ENCODE data around the gene BEX3.
A peak's percentile ranks its signal among the peaks of the same experiment; 100 is the strongest.

Gene BEX3

GRCh38 chrX:103362474-103362873, 13.9 kb upstream of the BEX3 start:
- Histone ChIP-seq H3K27me3 (ENCODE audit: insufficient read depth, insufficient read length) (no peaks in the 10 kb centered on the region), H3K9ac (ENCODE audit: insufficient read length, low read depth) (no peak overlapping the region), H3K36me3 (ENCODE audit: insufficient read depth, insufficient read length, low read length) (peaks cover 10% of the 10 kb centered on the region), H3K9me3 (ENCODE audit: insufficient read depth, low read length) (no peaks in the 10 kb centered on the region), H3K4me1 (ENCODE audit: insufficient read depth, insufficient read length) (peaks cover 2% of the 10 kb centered on the region), H3K4me3 (ENCODE audit: insufficient read length, low read depth) (no peak overlapping the region)
- no peak for DNase-seq (ENCODE audit: low read depth, low spot score)
- no peak for TF ChIP-seq SUZ12 (IDR thresholded peaks at IDR 0.05; ENCODE audit: extremely low read depth, insufficient read depth, insufficient read length)
- TF ChIP-seq ZNF274 (IDR thresholded peaks at IDR 0.05; ENCODE audit: low read depth, low read length) = no peak
- TF ChIP-seq YY1 (IDR thresholded peaks at IDR 0.05; ENCODE audit: insufficient read depth, insufficient read length) = no peak

- no peak for DNase-seq (ENCODE audit: low read depth, low spot score)
- Histone ChIP-seq H3K27me3 (ENCODE audit: insufficient read depth, insufficient read length) (no peaks in the 10 kb centered on the region), H3K4me3 (ENCODE audit: insufficient read length, low read depth) (no peak overlapping the region), H3K9me3 (ENCODE audit: insufficient read depth, low read length) (no peaks in the 10 kb centered on the region), H3K9ac (ENCODE audit: insufficient read length, low read depth) (no peak overlapping the region), H3K4me1 (ENCODE audit: insufficient read depth, insufficient read length) (peaks cover 4% of the 10 kb centered on the region), H3K36me3 (ENCODE audit: insufficient read depth, insufficient read length, low read length) (peaks cover 4% of the 10 kb centered on the region)
- TF ChIP-seq ZNF274 (IDR thresholded peaks at IDR 0.05; ENCODE audit: low read depth, low read length) (no peak), YY1 (IDR thresholded peaks at IDR 0.05; ENCODE audit: insufficient read depth, insufficient read length) (no peak), SUZ12 (IDR thresholded peaks at IDR 0.05; ENCODE audit: extremely low read depth, insufficient read depth, insufficient read length) (no peak)
Observed at GRCh38 chrX:103363046-103363445, 13.3 kb upstream of the BEX3 start.

GRCh38 chrX:103367502-103367901, 8.8 kb upstream of the BEX3 start:
- Histone ChIP-seq H3K9ac (ENCODE audit: insufficient read length, low read depth) (no peak overlapping the region), H3K9me3 (ENCODE audit: insufficient read depth, low read length) (no peaks in the 10 kb centered on the region), H3K36me3 (ENCODE audit: insufficient read depth, insufficient read length, low read length) (no peaks in the 10 kb centered on the region), H3K27me3 (ENCODE audit: insufficient read depth, insufficient read length) (no peaks in the 10 kb centered on the region), H3K4me3 (ENCODE audit: insufficient read length, low read depth) (no peak overlapping the region), H3K4me1 (ENCODE audit: insufficient read depth, insufficient read length) (peaks cover 4% of the 10 kb centered on the region)
- DNase-seq (ENCODE audit: low read depth, low spot score) = no peak
- TF ChIP-seq SUZ12 (IDR thresholded peaks at IDR 0.05; ENCODE audit: extremely low read depth, insufficient read depth, insufficient read length) = no peak
- TF ChIP-seq ZNF274 (IDR thresholded peaks at IDR 0.05; ENCODE audit: low read depth, low read length) = no peak
- TF ChIP-seq YY1 (IDR thresholded peaks at IDR 0.05; ENCODE audit: insufficient read depth, insufficient read length) = no peak

GRCh38 chrX:103369479-103369878, 6.9 kb upstream of the BEX3 start:
- Histone ChIP-seq H3K36me3 (ENCODE audit: insufficient read depth, insufficient read length, low read length) (no peaks in the 10 kb centered on the region), H3K27me3 (ENCODE audit: insufficient read depth, insufficient read length) (no peaks in the 10 kb centered on the region), H3K9ac (ENCODE audit: insufficient read length, low read depth) (no peak overlapping the region), H3K4me3 (ENCODE audit: insufficient read length, low read depth) (no peak overlapping the region), H3K4me1 (ENCODE audit: insufficient read depth, insufficient read length) (peaks cover 4% of the 10 kb centered on the region), H3K9me3 (ENCODE audit: insufficient read depth, low read length) (no peaks in the 10 kb centered on the region)
- DNase-seq (ENCODE audit: low read depth, low spot score) = no peak
- TF ChIP-seq ZNF274 (IDR thresholded peaks at IDR 0.05; ENCODE audit: low read depth, low read length) (no peak), YY1 (IDR thresholded peaks at IDR 0.05; ENCODE audit: insufficient read depth, insufficient read length) (no peak), SUZ12 (IDR thresholded peaks at IDR 0.05; ENCODE audit: extremely low read depth, insufficient read depth, insufficient read length) (no peak)

GRCh38 chrX:103372886-103373285, 3.5 kb upstream of the BEX3 start:
- Histone ChIP-seq H3K4me1 (ENCODE audit: insufficient read depth, insufficient read length) (no peaks in the 10 kb centered on the region), H3K4me3 (ENCODE audit: insufficient read length, low read depth) (no peak overlapping the region), H3K27me3 (ENCODE audit: insufficient read depth, insufficient read length) (no peaks in the 10 kb centered on the region), H3K9ac (ENCODE audit: insufficient read length, low read depth) (no peak overlapping the region), H3K9me3 (ENCODE audit: insufficient read depth, low read length) (no peaks in the 10 kb centered on the region), H3K36me3 (ENCODE audit: insufficient read depth, insufficient read length, low read length) (peaks cover 8% of the 10 kb centered on the region)
- TF ChIP-seq YY1 (IDR thresholded peaks at IDR 0.05; ENCODE audit: insufficient read depth, insufficient read length) (no peak), SUZ12 (IDR thresholded peaks at IDR 0.05; ENCODE audit: extremely low read depth, insufficient read depth, insufficient read length) (no peak), ZNF274 (IDR thresholded peaks at IDR 0.05; ENCODE audit: low read depth, low read length) (no peak)
- no peak for DNase-seq (ENCODE audit: low read depth, low spot score)

- no peak overlapping the region for H3K9ac ChIP-seq (ENCODE audit: insufficient read length, low read depth)
- H3K27me3 ChIP-seq (ENCODE audit: insufficient read depth, insufficient read length) = no peaks in the 10 kb centered on the region
- H3K36me3 ChIP-seq (ENCODE audit: insufficient read depth, insufficient read length, low read length) = peaks cover 15% of the 10 kb centered on the region
- H3K9me3 ChIP-seq (ENCODE audit: insufficient read depth, low read length) = no peaks in the 10 kb centered on the region
- no peak for DNase-seq (ENCODE audit: low read depth, low spot score)
- TF ChIP-seq YY1 (IDR thresholded peaks at IDR 0.05; ENCODE audit: insufficient read depth, insufficient read length) = no peak
- no peak for TF ChIP-seq ZNF274 (IDR thresholded peaks at IDR 0.05; ENCODE audit: low read depth, low read length)
- no peak for TF ChIP-seq SUZ12 (IDR thresholded peaks at IDR 0.05; ENCODE audit: extremely low read depth, insufficient read depth, insufficient read length)
- no peak overlapping the region for H3K4me3 ChIP-seq (ENCODE audit: insufficient read length, low read depth)
- H3K4me1 ChIP-seq (ENCODE audit: insufficient read depth, insufficient read length) = no peaks in the 10 kb centered on the region
Observed at GRCh38 chrX:103373581-103373980, 2.8 kb upstream of the BEX3 start.

- peaks cover 35% of the 10 kb centered on the region for H3K36me3 ChIP-seq (ENCODE audit: insufficient read depth, insufficient read length, low read length)
- peaks cover 4% of the 10 kb centered on the region for H3K9me3 ChIP-seq (ENCODE audit: insufficient read depth, low read length)
- no peaks in the 10 kb centered on the region for H3K27me3 ChIP-seq (ENCODE audit: insufficient read depth, insufficient read length)
- H3K4me1 ChIP-seq (ENCODE audit: insufficient read depth, insufficient read length) = no peaks in the 10 kb centered on the region
- TF ChIP-seq YY1 (IDR thresholded peaks at IDR 0.05; ENCODE audit: insufficient read depth, insufficient read length) (peak; percentile 48), ZNF274 (IDR thresholded peaks at IDR 0.05; ENCODE audit: low read depth, low read length) (no peak)
- peak overlapping the region; percentile 92 for H3K9ac ChIP-seq (ENCODE audit: insufficient read length, low read depth)
- peak overlapping the region; percentile 60 for H3K4me3 ChIP-seq (ENCODE audit: insufficient read length, low read depth)
- DNase-seq (ENCODE audit: low read depth, low spot score) = no peak
Observed at GRCh38 chrX:103376979-103377324, 614 bp downstream of the BEX3 start.

- TF ChIP-seq SUZ12 (IDR thresholded peaks at IDR 0.05; ENCODE audit: extremely low read depth, insufficient read depth, insufficient read length) = no peak
- no peak for TF ChIP-seq ZNF274 (IDR thresholded peaks at IDR 0.05; ENCODE audit: low read depth, low read length)
- no peak for TF ChIP-seq YY1 (IDR thresholded peaks at IDR 0.05; ENCODE audit: insufficient read depth, insufficient read length)
- H3K4me3 ChIP-seq (ENCODE audit: insufficient read length, low read depth) = no peak overlapping the region
- DNase-seq (ENCODE audit: low read depth, low spot score) = no peak
- no peaks in the 10 kb centered on the region for H3K4me1 ChIP-seq (ENCODE audit: insufficient read depth, insufficient read length)
- no peak overlapping the region for H3K9ac ChIP-seq (ENCODE audit: insufficient read length, low read depth)
- peaks cover 4% of the 10 kb centered on the region for H3K9me3 ChIP-seq (ENCODE audit: insufficient read depth, low read length)
- H3K36me3 ChIP-seq (ENCODE audit: insufficient read depth, insufficient read length, low read length) = peaks cover 38% of the 10 kb centered on the region
- H3K27me3 ChIP-seq (ENCODE audit: insufficient read depth, insufficient read length) = no peaks in the 10 kb centered on the region
Observed at GRCh38 chrX:103378990-103379389, 2.7 kb downstream of the BEX3 start.
